ENCODE measurements around the gene UBE2G2.
A peak's percentile ranks its signal among the peaks of the same experiment; 100 is the strongest.

The UBE2G2 gene

GRCh38 chr21:44742418-44743153, 59.0 kb downstream of the UBE2G2 start:
- DNase-seq, result peak in 1 of 5 donors; percentile 15

DNA sequence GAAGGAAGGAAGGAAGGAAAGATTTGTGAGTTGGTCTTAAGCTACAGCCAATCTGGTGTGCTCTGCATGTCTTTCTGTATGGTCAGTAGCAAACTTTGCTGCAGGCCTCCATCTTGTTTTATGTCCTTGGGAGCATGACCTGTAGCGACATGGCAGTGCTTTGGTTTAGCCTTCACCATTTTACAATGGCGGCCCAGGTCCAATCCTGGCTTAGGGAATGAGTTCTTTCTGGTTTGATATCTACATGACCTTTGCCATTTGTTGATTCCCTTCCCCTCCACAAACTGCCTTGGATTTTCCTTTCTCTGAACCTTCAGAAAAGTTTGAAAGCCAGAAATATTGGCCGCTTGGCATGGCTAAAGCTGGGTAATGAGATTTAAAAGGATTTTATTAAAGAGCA, 59.7 kb downstream of the UBE2G2 start:
- DNase-seq, result no peak

DNA sequence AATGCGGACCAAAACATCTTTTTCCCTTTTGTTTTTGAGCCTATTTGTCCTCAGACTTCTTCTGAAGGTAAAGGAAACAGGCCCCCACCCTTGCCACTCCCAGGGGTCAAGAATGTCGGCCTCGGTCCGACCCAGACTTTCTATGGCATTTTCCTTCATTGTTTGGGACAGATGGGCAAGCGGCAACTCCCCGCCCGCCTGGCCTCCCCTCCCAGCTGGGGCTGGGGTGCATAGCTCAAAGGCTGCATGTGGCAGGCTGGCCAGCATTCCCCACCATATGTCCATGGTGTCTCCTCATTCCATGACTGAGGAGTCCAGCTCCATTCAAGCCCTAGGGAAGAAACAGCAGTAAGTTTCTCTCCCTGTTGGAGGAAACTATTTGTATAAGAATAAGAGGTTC, 60.9 kb downstream of the UBE2G2 start:
- no peak for DNase-seq

DNA sequence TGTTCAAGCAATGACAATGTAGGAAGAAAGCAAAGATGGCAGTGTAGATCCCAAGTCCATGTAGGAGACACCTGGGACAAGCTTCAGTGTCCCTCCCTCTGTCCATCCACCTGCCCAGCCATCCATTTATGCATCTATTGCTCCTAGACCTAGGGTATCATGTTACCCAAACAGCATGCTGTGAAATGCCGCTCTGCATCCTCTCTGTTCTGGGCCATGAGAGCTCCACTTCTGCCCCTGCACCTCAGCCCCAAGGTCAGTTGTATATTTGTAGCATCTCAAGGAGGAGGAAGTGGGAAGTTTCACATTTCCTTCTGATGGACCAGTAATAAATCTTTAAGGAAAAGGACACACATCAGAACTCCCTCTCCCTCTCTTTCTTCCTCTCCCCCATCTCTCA, 62.3 kb downstream of the UBE2G2 start:
- no peak for DNase-seq

- DNase-seq, result no peak
These were observed 63.0 kb downstream of the UBE2G2 start for GRCh38 chr21:44738621-44739020.

- no peak for DNase-seq
These were observed 63.8 kb downstream of the UBE2G2 start for GRCh38 chr21:44737706-44738354.

DNA sequence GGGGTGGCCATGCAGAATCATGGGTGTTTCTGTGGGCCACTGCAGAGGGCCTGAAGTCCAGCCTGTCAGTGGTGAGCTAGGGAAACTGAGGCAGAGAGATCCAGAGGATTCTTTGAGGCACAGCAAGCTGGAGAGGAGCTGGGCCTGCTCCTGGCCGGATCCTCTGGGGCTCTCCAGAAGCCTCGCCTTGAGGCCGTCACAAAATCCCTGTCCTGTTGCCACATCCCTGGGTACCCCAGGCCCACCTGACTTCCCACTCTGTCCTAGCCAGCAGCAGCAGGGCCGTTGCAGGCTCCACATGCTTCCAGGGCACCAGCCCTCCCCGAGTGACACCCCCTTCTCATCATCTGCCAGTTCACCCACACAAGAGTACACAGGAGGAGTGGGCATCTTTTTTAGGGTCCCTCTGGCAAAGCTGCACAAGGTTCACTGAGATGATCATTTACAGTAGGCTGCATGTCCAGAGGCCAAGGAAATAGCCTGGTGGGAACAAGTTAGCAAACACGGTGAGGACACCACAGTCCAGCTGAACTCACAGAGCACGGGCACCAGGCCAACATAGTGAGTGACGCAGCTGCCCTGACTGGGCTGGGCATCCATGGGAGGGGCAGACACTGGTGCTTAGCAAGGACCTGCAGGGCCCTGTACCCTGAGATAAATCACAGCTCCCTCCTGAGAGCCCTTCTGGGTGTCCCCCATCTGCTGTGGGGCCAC, 65.2 kb downstream of the UBE2G2 start:
- DNase-seq, result no peak

DNA sequence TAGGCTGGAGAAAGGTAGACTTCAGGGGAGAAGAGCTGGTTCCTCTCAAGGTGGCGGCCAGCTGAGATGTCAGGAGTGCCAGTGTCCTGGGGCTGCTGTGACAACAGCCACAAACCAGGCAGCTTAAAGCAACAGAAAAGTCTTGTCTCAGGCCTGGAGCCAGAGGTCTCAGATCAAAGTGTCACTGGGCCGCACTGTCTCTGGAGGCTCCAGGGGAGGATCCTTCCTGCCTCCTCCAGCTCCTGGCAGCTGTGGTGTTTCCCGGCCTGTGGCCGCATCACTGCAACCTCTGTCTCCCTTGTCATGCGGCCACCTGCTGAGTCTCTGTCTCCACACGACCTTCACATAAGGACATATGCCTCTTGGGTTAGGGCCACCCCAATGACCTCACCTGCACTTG, 65.8 kb downstream of the UBE2G2 start:
- DNase-seq, result no peak

DNA sequence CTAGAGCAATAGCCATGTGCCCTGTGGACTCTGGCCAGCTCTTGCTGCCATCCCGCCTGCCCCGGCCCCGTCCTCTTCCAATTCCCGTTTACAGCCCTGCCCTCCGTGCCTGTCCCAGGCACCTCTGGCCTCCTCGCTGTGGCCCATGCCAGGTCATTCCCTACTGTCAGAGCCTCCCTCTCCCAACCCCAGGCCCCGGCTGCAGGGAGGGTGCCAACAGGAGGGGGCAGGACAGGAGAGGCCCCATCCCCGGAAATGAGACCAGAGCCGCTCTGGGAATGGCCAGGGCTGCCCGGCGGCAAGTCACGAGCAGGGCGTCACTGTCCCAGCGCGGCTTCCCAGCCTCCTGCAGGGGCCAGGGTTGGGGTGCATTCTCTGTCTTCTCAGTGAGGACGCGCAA, 66.8 kb downstream of the UBE2G2 start:
- DNase-seq, result no peak

GRCh38 chr21:44734026-44734745, 67.4 kb downstream of the UBE2G2 start:
- DNase-seq, result no peak

DNA sequence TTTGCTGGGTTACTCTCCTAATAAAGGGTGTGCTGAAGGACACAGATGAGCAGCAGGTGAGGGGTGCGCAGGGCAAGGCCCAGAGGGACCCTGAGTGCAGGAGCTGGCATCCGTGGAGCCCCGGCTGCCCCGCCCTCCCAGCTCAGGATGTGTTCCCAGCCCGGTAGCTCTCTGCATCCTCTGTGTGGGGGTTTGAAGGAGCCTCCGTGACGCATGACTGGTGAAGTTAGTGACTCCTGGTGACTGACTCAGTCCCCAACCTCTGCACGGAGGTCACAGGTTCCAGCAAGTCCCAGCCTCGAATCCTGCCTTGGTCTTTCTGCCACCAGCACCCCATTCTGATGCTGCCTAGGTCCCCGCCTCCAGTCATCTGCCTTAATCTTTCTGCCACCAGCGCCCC, 68.7 kb downstream of the UBE2G2 start:
- no peak for DNase-seq

- no peak for DNase-seq
These were observed 69.4 kb downstream of the UBE2G2 start for GRCh38 chr21:44732263-44732662.

GRCh38 chr21:44730951-44731579, 70.6 kb downstream of the UBE2G2 start:
- no peak for DNase-seq

- no peak for DNase-seq
These were observed 71.6 kb downstream of the UBE2G2 start for GRCh38 chr21:44730028-44730395.

GRCh38 chr21:44729336-44730027, 72.1 kb downstream of the UBE2G2 start:
- no peak for DNase-seq

DNA sequence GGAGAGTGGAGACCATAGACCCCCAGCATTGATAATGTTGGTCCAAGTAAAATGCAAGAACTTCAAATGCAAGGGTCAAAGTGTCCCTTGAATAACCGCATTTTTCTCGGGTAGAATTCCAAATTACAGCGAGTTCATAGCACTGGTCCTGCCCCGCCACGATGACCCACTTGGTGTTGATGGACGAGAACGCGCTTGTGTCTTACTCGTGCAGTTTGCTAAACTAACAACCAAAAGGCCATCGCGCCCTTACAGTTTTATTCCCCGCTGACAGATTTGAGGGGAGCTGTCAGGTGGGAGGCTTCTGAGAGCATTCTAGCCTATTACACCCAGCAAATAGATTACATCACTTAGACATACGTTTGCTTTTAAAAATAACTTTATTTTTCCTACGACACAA, 72.9 kb downstream of the UBE2G2 start:
- no peak for DNase-seq

- no peak for DNase-seq
These were observed 73.9 kb downstream of the UBE2G2 start for GRCh38 chr21:44727757-44728156.

DNA sequence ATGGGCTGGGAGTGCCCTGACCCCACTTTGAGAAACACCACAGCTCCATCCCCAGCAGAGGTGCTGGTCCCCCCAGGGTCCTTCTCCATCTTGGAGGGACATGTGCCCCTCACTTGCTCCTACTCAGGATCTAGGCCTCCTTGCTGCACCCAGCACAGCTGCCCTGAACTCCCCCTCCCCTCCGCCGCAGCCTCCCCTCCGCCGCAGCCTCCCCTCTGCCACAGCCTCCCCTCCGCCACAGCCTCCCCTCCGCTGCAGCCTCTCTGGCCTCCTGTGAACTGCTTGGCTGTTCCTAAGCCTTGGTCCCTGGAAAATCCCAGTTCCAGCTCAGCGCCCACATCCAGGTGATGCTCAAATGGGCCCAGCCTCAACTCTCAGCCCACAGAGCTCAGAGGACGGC, 74.3 kb downstream of the UBE2G2 start:
- no peak for DNase-seq

- DNase-seq, result no peak
These were observed 74.8 kb downstream of the UBE2G2 start for GRCh38 chr21:44726826-44727225.

GRCh38 chr21:44724926-44725325, 76.7 kb downstream of the UBE2G2 start:
- no peak for DNase-seq

DNA sequence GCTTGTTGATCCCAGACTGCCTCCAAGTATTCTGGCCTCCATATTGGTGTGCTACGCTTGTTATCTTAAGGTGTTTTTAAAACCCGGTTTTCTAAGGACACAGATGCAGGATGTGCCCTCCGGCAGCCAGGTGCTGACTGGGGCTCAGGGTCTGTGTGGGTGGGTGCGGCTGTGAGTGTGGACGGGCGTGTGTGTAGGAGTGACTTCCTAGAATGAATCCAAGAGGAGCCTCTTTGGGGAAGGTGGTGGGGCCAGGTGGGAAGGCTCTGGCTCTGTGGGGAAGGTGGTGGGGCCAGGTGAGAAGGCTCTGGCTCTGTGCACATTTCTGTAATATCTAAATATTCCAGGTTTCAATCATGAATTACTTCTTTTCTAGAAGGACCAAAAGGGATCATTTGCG, 77.4 kb downstream of the UBE2G2 start:
- no peak for DNase-seq

Data from T-helper 1 cell (primary cell).